ENCODE measurements around the gene C9orf72.

DNA sequence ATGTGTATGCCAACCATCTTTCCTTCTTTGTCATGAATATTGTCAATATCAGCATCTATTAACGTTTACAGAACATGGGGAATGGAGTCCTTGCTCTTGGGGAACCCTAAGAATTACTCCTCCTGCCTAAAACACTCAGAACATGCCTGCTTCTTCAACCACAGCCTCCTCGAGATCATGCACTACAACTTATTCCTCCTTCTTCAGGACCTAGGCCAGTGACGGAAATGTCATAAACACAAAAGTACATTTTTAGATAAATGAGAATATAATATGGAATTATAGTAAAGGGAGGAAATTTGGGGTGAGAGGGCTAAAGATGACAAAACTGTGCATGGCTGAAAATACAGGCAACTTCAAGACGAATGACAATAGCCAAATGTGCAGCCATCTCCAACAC, 52.3 kb downstream of the C9orf72 start:
- no peak for TF ChIP-seq EZH2phosphoT487 (IDR thresholded peaks at IDR 0.05; ENCODE audit: low read depth, severe bottlenecking, unreplicated experiment)
- TF ChIP-seq, protein P1, sequence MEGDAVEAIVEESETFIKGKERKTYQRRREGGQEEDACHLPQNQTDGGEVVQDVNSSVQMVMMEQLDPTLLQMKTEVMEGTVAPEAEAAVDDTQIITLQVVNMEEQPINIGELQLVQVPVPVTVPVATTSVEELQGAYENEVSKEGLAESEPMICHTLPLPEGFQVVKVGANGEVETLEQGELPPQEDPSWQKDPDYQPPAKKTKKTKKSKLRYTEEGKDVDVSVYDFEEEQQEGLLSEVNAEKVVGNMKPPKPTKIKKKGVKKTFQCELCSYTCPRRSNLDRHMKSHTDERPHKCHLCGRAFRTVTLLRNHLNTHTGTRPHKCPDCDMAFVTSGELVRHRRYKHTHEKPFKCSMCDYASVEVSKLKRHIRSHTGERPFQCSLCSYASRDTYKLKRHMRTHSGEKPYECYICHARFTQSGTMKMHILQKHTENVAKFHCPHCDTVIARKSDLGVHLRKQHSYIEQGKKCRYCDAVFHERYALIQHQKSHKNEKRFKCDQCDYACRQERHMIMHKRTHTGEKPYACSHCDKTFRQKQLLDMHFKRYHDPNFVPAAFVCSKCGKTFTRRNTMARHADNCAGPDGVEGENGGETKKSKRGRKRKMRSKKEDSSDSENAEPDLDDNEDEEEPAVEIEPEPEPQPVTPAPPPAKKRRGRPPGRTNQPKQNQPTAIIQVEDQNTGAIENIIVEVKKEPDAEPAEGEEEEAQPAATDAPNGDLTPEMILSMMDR (IDR thresholded peaks at IDR 0.05; ENCODE audit: poor library complexity): no peak
